ENCODE measurements around the gene P4HB.

The P4HB gene

GRCh38 chr17:81901167-81902022, 41.1 kb upstream of the P4HB start:
- no peak for TF ChIP-seq CTCF (IDR thresholded peaks at IDR 0.05; ENCODE audit: low read depth, low read length)
- no peak for DNase-seq (ENCODE audit: extremely low read depth, low read depth)

- no peak for DNase-seq (ENCODE audit: extremely low read depth, low read depth)
- no peak for TF ChIP-seq CTCF (IDR thresholded peaks at IDR 0.05; ENCODE audit: low read depth, low read length)
Observed at GRCh38 chr17:81900181-81900820, 40.0 kb upstream of the P4HB start.

DNA sequence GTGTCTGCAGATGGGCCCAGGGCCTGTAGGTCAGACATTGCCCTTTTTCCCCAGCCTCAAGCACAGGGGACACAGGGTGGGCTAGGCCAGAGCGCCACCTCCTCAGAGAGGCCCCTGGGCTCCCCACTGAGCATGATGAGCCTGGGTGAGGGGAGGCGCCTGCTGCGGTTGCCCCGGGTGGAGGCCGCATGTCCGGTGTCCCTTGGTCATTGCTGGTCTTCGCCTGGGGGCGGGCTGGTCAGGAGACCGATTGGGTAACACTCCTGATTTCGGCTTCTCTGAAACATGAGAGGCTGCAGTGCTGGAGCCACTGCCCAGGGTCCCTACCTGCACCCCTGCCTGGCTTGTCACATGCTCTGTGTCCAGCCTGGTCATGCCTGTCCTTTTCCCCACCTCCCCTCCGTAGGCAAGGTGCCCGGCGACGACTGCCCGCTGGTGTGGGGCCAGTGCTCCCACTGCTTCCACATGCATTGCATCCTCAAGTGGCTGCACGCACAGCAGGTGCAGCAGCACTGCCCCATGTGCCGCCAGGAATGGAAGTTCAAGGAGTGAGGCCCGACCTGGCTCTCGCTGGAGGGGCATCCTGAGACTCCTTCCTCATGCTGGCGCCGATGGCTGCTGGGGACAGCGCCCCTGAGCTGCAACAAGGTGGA, 39.3 kb upstream of the P4HB start:
- DNase-seq (ENCODE audit: extremely low read depth, low read depth) = no peak
- TF ChIP-seq CTCF (IDR thresholded peaks at IDR 0.05; ENCODE audit: low read depth, low read length) = no peak

- DNase-seq (ENCODE audit: extremely low read depth, low read depth) = no peak
- no peak for TF ChIP-seq CTCF (IDR thresholded peaks at IDR 0.05; ENCODE audit: low read depth, low read length)
Observed at GRCh38 chr17:81898885-81899284, 38.5 kb upstream of the P4HB start.

- peak; percentile 23 for DNase-seq (ENCODE audit: extremely low read depth, low read depth)
- no peak for TF ChIP-seq CTCF (IDR thresholded peaks at IDR 0.05; ENCODE audit: low read depth, low read length)
Observed at GRCh38 chr17:81898029-81898866, 37.9 kb upstream of the P4HB start.

- no peak for TF ChIP-seq CTCF (IDR thresholded peaks at IDR 0.05; ENCODE audit: low read depth, low read length)
- DNase-seq (ENCODE audit: extremely low read depth, low read depth) = no peak
Observed at GRCh38 chr17:81895400-81895799, 35.1 kb upstream of the P4HB start.
